Dedifferentiated amniotic fluid mesenchymal stem cell (primary cell): ENCODE results near the gene MED16.

ENCODE experiments used
- DNase-seq: peaks from one replicate; pipeline ENCODE4 v3.0.0-alpha.2; 2016; ENCODE audit errors: extremely low spot score

MED16 gene, protein sequence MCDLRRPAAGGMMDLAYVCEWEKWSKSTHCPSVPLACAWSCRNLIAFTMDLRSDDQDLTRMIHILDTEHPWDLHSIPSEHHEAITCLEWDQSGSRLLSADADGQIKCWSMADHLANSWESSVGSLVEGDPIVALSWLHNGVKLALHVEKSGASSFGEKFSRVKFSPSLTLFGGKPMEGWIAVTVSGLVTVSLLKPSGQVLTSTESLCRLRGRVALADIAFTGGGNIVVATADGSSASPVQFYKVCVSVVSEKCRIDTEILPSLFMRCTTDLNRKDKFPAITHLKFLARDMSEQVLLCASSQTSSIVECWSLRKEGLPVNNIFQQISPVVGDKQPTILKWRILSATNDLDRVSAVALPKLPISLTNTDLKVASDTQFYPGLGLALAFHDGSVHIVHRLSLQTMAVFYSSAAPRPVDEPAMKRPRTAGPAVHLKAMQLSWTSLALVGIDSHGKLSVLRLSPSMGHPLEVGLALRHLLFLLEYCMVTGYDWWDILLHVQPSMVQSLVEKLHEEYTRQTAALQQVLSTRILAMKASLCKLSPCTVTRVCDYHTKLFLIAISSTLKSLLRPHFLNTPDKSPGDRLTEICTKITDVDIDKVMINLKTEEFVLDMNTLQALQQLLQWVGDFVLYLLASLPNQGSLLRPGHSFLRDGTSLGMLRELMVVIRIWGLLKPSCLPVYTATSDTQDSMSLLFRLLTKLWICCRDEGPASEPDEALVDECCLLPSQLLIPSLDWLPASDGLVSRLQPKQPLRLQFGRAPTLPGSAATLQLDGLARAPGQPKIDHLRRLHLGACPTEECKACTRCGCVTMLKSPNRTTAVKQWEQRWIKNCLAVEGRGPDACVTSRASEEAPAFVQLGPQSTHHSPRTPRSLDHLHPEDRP

DNA sequence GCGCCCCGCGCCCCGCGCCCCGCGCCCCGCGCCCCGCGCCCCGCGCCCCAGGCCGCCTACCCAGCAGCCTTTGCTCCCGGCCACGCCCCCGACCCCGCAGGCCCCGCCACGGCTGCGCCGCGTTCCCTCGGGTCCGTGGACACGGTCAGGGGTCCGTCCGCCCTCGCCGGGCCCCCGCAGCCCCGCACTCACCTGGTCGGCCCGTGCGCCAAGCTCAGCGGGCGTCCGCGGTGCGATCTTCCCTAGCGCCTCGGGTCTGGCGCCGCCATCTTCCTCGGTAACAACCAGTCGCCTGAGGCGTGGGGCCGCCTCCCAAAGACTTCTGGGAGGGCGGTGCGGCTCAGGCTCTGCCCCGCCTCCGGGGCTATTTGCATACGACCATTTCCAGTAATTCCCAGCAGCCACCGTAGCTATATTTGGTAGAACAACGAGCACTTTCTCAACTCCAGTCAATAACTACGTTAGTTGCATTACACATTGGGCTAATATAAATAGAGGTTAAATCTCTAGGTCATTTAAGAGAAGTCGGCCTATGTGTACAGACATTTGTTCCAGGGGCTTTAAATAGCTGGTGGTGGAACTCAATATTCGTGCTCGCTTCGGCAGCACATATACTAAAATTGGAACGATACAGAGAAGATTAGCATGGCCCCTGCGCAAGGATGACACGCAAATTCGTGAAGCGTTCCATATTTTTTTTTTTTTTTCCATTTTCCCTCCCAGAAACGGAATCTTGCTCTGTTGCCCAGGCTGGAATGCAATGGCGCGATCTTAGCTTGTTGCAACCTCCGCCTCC is at the start of gene MED16, which contains the start of gene RNU6-9:
MED16 (minus strand) TSS at position 294 of the 796 bp plus-strand sequence. CDS start 2,056 bp downstream, outside the sequence.
RNU6-9 (plus strand) TSS at position 591 of the 796 bp plus-strand sequence.
- DNase-seq = peak; percentile 92

DNA sequence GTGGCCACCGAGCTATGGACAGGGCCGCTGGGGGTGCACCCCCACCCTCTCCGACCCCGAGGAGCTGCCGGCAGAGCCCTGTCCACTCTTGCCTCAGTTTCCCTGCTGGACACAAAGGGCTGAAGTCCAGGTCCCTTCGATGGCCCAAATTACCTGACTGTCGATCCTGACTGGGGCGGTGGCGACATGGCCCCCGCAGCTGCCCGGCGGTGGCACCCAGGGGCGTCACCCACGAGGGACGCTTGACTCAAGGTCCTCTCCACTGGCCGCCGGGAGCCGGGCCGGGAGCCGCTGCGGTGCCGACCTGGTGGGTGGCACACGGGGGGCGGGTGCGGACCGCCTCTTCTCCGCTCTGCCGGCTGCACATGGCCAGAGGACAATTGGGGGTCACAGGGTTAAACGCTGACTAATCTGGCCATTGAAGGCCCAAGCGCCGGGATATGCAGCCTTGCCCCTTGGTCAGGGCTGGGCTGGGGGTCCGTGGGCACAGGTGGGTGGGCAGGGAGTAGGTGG is 49.2 kb upstream of the MED16 start:
- DNase-seq = no peak

DNA sequence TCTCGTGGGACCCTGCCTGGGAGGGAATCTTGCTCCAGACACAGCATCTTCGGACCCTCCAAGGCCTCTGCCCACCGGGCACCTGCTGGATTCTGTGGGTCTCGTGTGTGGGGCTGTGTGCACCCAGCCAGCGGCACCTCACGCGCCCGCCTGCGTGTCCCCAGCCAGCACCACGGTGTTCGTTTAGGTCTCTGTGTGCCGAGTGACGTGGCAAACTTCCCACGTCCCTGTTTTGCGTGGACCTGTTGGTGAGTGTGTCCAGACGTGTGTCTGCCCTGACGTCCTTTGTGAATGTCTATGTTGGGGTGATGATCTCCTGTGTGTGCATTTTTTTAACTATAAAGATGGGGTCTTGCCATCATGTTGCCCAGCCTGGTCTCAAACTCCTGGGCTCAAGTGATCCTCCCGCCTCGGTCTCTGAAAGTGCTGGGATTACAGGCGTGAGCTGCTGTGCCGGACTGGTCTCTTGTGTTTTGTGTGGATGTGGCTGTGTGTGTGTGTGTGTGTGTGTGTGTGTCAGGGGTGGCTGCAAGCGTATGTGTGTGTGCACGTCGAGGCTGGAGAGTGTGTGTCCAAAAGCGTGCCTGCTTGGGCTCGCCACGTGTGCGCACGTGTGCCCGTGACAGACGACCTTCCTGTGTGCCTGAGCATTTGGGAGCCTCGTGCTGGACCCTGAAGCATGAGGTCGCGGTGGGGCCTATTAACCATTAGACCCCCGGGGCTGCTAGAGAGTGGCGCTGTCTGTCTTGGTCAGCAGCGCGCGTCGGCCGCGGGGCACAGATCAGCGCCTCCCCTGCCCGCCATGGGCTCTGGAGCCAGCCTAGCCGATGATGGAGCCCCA is 48.5 kb upstream of the MED16 start:
- DNase-seq = no peak

DNA sequence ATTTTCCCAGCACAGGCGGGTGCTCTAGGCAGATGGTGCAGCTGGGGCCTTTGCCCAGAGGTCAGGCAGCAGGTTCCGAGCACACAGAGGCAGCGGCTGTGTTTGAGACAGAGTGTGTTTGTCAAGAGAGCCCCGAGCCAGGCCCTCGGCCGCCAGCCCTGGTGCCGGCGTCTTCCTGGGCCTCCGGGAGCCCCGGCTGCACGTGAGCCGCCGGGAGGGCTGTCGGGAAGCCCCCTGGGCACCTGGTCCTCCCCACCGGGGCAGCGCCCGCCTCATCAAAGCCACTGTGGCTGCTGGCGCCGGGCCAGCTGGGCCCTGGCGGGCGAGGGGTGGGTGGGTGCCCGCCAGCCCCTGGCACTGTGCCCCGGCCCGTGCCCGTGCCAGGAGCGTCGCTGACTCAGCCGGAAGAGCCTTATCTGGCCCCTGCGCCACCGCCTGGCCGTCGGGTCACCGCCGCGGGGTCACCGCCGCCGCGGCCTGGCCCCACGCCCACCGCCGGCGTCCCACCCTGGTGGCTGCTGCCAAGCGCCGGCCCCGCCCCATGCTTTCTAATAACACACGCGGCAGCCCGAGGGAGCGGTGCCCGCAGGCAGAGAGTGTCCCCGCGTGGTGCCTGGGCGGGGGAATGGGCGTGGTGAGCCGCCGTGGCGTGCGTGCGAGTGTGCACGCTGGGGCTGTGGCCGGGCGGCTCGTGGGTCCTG is 47.8 kb upstream of the MED16 start:
- no peak for DNase-seq

DNA sequence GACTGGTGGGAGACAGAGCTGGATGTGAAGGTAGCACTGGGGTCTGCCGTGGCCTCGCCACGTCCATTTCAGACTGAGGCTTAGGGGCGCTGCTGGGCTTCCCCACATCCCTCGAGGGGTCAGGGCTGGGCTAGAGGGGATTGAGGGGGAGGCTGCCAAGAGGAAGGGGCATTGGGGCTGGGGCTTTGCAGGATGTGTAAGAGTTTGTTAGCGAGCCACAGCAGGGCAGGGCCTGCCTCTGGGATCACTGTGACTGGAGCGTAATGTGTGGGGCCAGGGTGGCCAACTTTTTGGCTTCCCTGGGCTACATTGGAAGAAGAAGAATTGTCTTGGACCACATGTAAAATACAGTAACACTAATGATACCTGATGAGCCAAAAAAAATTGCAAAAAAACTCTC is 46.9 kb upstream of the MED16 start:
- DNase-seq = no peak

DNA sequence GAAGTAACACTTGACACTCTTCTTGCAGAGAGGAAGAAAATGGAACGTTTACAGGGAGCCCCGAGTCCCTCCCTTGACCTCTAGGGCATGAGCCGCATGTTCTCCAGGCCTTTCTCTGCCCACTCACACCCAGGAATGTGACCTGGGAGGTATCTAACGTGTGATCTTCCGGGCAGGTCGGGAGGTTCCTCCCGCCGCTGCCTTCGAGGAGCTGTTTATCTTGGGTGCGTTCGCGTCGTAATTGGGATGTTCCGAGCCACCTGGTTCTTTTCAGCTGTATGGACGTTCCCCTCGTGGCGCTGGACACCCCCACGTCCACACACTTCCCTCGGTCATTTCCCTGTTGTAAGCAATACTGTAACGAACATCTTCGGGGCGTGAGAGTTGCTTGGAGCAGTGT is 46.5 kb upstream of the MED16 start:
- DNase-seq = no peak

DNA sequence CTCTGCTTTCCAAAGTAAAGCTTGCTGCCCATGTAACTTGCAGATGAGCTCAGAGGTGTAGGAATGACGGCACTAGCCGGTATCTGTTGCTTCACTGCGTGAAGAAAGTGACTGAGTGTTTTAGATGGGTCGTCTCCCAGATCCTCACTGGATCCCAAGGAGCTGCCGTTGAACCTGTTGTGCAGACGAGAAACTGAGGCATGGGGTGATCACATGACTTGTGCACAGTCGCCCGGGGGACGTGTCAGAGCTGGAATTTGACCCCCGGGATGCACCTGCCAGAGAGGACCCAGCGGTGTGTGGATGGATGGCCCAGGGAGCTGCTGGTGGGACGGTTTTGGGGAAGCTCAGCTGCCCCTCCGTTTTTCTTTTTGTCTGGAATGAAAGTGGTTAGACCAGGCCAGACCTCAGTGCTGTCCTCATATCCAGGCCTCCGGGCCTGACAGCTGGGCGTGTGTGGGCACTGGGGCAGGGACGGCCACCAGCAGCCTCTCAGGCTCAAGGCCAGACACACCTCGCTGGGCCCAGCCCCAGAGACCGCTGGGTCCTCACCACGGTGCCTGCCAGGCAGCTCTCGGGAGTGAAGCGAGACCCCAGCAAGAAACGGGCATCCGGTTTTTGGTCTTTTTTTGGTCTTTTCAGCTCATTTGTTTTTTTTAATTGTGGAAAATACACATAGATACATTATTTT is 45.4 kb upstream of the MED16 start:
- no peak for DNase-seq

DNA sequence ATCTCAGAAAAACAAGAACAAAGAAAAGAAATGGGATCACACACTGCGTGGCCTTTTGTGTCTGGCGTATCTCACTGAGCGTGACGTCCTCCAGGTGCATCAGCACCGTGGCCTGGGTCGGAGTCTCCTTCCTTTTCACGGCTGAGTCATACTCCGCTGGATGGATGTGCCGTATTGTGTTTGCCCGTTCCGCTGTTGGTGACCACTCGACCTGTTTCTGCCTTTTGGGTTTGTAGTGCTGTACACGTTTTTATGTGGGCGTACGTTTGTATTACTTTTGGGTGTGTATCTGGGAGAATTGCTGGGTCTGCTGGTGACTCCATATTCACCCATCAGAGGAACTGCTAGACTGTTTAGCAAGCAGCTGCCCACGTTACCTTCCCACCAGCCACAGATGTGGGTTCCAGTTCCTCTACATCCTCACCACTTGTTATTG is 44.3 kb upstream of the MED16 start:
- DNase-seq = no peak

DNA sequence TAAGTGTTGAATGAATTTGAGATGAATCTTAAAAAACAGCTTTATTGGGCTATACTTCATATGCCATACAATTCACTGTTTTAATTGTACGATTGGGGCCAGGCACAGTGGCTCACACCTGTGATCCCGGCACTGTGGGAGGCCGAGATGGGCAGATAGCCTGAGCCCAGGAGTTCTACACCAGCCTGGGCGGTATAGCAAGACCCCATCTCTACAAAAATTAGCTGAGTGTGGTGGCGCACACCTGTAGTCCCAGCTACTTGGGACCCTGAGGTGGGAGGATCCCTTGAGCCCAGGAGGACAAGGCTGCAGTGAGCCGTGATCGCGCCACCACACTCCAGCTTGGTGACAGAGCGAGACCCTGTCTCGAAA is 43.2 kb upstream of the MED16 start:
- DNase-seq = no peak

DNA sequence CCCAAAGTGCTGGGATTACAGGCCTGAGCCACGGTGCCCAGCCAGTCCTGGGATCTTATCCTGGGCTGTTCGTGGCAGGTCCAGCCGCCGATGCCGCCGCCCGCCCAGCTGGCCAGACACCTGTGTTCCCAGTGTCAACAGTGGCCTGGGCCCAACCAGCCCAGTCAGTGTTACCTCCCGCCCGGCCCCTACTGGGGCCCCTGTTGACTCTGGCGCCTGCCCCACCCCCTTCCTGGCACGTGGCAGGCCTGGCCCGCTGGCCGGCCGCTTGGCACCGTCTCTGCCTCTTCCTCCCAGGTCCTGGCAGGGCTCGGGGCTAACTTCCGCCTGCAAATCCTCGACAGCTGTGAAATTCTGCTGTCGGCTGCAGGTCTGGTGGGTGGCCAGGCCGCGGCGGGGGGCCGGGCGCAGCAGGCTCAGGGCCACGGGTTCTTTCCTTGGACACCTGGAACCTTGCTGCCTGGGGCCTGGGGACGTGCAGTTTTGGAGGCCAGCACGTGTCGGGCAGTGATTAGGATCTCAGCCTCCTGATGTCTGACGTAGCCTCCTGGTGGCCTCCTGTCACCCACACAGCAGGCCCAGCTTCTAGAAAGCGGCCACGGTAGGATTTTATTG is 42.0 kb upstream of the MED16 start:
- no peak for DNase-seq

DNA sequence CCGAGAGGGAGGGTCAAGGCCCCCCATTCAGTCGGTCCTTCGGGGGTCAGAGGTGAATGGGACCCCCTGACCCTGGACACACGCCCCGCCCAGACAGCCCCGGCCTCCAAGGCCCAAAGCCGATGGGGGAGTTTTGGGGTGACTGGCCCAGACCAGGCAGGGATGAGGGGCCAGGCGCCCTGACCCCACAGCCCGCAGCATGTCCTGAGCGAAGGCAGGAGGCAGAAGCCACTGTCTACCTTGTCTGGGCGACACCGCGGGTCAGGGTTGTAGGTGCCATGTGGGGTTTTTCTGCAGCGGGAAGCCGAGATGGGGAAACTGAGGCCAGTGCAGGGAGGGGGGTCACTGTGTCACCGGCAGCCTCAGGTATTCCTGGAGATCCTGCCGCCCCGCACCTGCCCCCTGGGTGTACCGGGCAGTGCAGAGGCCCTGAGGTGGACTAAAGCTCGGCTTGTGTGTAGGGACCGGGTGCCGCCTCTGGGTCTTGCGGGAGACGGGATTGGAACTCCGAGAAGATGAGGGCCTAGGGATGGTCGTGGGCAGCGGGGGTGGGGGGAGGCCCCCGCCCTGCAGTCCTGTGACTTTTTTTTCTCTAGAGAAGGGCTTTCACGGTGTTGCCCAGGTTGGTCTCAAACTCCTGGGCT is 41.3 kb upstream of the MED16 start:
- no peak for DNase-seq

DNA sequence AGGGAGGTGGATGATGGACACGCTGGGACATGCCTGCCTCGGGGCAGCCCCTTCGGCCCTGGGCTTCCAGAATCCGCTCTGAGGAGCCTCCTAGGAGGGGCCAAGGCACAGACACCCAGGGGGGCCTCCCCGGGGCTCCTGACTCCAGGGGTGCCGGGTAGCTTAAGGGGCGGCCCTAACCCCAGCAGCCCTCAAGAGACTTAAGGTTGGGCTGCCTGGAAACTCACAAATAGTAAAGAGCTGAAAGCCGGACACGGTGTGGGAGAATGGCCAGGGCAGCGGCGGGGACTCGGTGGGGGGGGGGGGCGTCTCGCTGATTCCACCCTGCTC is 40.5 kb upstream of the MED16 start:
- DNase-seq = no peak

DNA sequence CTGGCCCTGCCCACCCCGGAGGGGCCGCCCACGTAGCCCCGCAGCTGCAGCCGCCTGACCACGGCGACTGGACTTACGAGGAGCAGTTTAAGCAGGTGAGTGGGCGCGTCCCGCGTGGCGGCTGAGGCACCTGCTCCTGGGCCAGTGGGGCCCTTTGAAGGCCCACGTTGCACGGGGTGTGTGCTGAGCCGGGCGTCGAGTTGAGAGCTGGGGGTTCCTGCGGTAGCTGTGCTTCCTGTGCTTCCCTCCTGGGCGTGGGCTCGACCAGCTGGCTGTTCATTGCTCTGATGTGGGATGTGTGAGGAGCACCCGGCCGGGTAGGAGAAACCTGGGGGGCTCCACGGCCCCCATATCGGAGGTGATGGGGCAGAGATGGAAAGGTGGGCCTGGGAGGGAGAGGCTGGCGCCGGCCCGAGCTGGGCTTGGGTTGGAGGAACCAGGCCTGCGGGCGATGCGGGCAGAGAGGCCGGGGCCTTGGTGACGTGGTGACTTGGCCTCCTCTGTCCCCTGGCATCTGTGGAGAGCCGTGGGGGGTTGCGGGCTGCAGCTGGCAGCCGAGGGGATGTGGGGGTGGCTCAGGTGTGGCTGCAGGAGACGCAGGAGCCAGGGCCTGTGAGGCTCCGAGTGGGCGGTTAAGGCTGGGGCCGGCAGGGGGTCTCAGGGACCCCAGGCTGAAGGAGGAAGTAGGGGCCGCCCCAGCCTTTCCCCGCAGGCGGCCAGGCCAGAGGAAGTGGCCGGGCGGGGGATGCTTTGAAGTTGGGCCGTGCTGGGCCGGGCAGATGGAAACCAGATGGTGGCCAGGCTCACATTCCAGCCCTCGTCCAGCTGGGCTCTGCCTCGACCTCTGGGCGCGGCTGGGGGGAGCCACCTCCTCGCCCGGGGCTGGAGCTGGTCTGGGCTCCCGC is 39.9 kb upstream of the MED16 start:
- DNase-seq = peak; percentile 90

DNA sequence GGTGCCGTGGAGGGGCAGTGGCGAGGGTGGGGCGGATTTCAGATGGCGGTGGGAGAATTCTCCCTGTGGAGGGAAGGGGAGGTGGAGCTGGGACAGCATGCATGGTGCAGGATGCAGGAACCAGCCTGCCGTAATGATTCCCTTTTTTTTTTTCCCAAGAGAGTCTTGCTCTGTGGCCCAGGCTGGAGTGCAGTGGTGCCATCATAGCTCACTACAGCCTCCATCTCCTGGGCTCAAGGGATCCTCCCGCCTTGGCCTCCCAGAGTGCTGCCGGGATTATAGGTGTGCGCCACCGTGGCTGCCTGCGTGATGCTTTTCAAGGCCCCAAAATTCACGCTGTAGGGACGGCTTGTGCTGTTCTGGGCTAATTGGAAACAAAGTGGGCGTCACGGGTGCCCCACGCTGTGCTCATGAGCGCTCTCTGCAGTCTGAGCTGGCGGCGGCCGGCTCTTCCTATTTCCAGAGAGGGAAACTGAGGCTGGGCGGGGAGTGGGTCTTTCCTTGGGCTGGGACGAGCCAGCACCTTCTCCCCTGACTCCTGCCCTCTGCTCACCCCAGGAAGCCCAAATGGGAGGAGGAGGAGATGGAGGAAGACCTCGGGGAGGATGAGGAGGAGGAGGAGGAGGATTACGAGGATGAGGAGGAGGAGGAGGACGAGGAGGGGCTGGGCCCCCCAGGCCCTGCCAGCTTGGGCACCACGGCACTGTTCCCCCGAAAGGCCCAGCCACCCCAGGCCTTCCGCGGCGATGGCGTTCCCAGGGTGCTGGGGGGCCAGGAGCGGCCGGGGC is 39.1 kb upstream of the MED16 start:
- DNase-seq = no peak

DNA sequence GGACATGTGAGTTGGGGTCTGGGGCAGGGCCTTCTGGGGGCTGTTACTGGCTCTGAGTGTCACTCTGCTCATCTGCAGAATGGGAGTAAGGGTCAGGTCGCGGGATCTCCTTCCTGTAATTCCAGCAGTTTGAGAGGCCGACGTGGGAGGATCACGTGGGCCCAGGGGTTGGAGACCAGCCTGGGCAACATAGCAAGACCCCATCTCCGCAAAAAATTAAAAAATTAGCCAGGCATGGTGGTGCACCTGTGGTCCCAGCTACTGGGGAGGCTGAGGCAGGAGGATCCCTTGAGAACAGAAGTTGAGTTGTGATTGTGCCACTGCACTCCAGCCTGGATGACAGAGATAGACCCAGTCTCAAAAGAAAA is 36.9 kb upstream of the MED16 start:
- DNase-seq = no peak

DNA sequence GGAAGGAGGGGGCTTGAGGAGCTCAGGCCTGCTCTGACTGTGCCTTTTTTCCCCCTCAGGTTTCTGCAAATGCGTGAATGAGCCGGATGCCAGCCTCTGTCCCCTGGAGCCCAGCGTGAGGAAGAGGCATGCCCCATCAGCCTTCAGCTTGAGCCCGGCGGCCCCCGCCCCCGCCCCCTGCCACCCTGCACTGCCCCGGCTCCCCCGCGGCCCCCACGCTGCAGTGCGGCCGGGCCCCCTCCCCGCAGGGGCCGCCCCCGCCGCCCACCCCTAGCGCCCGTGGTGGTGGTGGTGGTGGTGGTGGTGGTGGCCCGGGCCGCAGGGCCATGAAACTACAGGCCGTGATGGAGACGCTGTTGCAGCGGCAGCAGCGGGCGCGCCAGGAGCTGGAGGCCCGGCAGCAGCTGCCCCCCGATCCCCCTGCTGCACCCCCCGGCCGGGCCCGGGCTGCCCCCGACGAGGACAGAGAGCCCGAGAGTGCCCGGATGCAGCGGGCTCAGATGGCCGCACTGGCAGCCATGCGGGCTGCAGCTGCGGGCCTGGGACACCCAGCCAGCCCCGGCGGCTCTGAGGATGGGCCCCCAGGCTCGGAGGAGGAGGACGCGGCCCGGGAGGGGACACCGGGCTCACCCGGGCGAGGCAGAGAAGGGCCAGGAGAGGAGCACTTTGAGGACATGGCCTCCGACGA is 36.4 kb upstream of the MED16 start:
- no peak for DNase-seq
